ENCODE data around the gene ACSS3.
"Not testable (repeated sequence)": the region's sequence is repeated elsewhere in the genome, so short reads cannot be mapped to it uniquely, and the experiment has no call there.

The ACSS3 gene

DNA sequence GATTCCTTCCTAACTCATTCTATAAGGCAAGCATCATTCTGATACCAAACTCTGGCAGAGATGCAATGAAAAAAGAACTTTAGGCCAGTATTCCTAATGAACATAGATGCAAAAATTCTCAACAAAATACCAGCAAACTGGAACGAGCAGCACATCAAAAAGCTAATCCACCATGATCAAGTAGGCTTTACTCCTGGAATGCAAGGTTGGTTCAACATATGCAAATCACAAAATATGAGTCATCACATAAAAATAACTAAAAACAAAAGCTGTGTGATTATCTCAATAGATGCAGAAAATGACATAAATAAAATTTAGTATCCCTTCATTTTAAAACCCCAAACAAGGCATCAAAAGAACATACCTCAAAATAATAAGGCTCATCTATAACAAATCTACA lies 98.9 kb downstream of the ACSS3 start:
- DNase-seq (ENCODE audit: low read depth) = no peak
- H3K4me3 ChIP-seq (ENCODE audit: low read length) = no peak overlapping the region
- TF ChIP-seq CTCF (conservative IDR thresholded peaks at IDR 0.05; ENCODE audit: low read length) = no peak

GRCh38 chr12:81181691-81182090 lies 103.8 kb downstream of the ACSS3 start:
- no peak for TF ChIP-seq CTCF (conservative IDR thresholded peaks at IDR 0.05; ENCODE audit: low read length)
- DNase-seq (ENCODE audit: low read depth) = no peak
- no peak overlapping the region for H3K4me3 ChIP-seq (ENCODE audit: low read length)

DNA sequence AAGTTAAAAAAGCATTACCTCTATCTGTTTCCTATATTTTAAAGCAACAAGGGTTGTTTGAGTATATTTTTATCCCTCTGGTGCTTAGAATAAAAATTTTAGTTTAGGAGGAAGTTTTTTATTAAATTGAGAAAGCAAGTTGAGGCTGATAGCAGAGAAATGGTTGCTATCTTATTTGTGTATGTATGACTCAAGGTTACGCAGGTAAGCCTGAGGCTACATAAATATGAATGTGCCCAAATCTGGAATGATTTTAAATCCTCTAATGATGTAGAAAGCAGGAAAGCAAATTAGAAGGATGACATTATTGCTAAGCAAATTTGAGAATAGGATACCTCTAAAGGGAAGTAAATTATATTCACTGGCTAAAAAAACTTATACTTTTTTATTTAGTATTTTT lies 109.8 kb downstream of the ACSS3 start:
- TF ChIP-seq CTCF (conservative IDR thresholded peaks at IDR 0.05; ENCODE audit: low read length) = no peak
- DNase-seq (ENCODE audit: low read depth) = no peak
- H3K4me3 ChIP-seq (ENCODE audit: low read length) = no peak overlapping the region

GRCh38 chr12:81196595-81196994 lies 118.7 kb downstream of the ACSS3 start:
- no peak for TF ChIP-seq CTCF (conservative IDR thresholded peaks at IDR 0.05; ENCODE audit: low read length)
- no peak overlapping the region for H3K4me3 ChIP-seq (ENCODE audit: low read length)
- DNase-seq (ENCODE audit: low read depth) = no peak

DNA sequence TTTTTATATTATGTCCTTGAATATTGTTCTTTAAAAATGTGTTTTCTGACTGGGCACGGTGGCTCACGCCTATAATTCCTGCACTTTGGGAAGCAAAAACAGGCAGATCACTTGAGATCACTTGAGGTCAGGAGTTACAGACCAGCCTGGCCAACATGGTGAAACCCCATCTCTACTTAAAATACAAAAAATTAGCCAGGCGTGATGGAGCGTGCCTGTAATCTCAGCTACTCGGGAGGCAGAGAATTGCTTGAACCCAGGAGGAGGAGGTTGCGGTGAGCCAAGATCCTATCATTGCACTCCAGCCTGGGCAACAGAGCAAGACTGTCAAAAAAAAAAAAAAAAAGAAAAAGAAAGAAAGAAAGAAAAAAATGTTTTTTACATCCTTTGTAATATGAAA lies 122.7 kb downstream of the ACSS3 start:
- not testable (repeated sequence) for DNase-seq (ENCODE audit: low read depth); H3K4me3 ChIP-seq (ENCODE audit: low read length)

GRCh38 chr12:81203671-81204204 lies 125.9 kb downstream of the ACSS3 start:
- H3K4me3 ChIP-seq (ENCODE audit: low read length) = no peak overlapping the region
- no peak for DNase-seq (ENCODE audit: low read depth)
- no peak for TF ChIP-seq CTCF (conservative IDR thresholded peaks at IDR 0.05; ENCODE audit: low read length)

GRCh38 chr12:81205416-81205815 lies 127.5 kb downstream of the ACSS3 start:
- TF ChIP-seq CTCF (conservative IDR thresholded peaks at IDR 0.05; ENCODE audit: low read length) = no peak
- H3K4me3 ChIP-seq (ENCODE audit: low read length) = no peak overlapping the region

DNA sequence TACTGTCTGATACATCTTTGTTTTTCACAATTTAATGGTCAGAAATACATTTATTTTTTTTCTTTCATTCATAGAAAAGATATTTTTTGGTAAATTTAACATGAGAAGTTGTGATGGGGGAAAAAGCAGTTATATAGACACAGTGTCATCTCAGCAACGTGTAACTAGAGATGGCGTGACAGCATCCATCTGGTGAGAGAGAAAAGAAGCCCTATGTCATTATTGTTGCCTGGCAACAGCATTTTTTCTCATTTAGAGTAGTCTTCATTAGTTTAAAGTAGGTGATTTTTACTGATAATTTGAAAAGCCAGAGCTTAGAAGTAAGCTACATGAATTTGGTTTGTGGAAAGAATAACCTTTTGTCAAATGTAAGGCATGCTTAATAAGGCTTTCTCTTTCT lies 128.6 kb downstream of the ACSS3 start:
- no peak overlapping the region for H3K4me3 ChIP-seq (ENCODE audit: low read length)
- TF ChIP-seq CTCF (conservative IDR thresholded peaks at IDR 0.05; ENCODE audit: low read length) = no peak
- DNase-seq (ENCODE audit: low read depth) = peak; percentile 2

More at GRCh38 chr12:81205416-81205815, 127.5 kb downstream of the ACSS3 start:
- no peak for DNase-seq (ENCODE audit: low read depth)

All from AG10803 (cell line).